HepG2 (cell line): ENCODE data around the gene RPS5. TPM values are rescaled to one million over a fixed set of nuclear protein-coding genes. Genes with fewer than 3 reads are reported as not detected.
"Not testable (repeated sequence)": the region's sequence is repeated elsewhere in the genome, so short reads cannot be mapped to it uniquely, and the experiment has no call there.

Experiments
- ATAC-seq: fragments of 200-7000 bp; cut with Tn5 transposase; 3 replicates; pipeline ENCODE4 v1.9.1; 2020; ENCODE audit warnings: mild to moderate bottlenecking, moderate library complexity
- BruUV-seq: library from RNA; stranded (reverse); fragments of 400-500 nt; replicated peaks from 2 replicates; lab custom pipeline; 2021; lab: Mats Ljungman, UMichigan
- CTCF ChIA-PET: fragments of 300-600 bp; formaldehyde crosslinking; extraction: SDS; loops from one replicate; lab custom pipeline; 2021; ENCODE audit warnings: low total read pairs, inconsistent platforms, low intra/inter-chr PET ratio; lab: Yijun Ruan, JAX
- POLR2A ChIA-PET: fragments of 350-600 bp; sonication (Branson Sonifier 250); formaldehyde crosslinking; loops from one replicate; lab custom pipeline; 2020; ENCODE audit warnings: antibody characterized with exemption, inconsistent platforms; lab: Yijun Ruan, JAX
- DNase-seq: peaks from one replicate; pipeline ENCODE4 v3.0.0-alpha.2; 2015; ENCODE audit warnings: low spot score
- FAIRE-seq: peaks from 3 replicates; lab custom pipeline; 2011; peaks lifted over from hg19 to GRCh38; lab: Jason Lieb, UNC
- H2AFZ ChIP-seq: one replicate; pipeline ENCODE4 v1.6.1; 2011; ENCODE audit warnings: low read length, inconsistent platforms
- H3K27ac ChIP-seq: fragments of 300-600 bp; 3 replicates; pipeline ENCODE4 v1.8.0; 2011; ENCODE audit warnings: mixed run types, mild to moderate bottlenecking, mixed read lengths, low read length, inconsistent platforms; ENCODE audit not compliant: insufficient read depth; ENCODE audit errors: extremely low read length
- H3K27me3 ChIP-seq, 2 experiments: fragments of 200-600 bp in 1 of 2; 2 replicates in 1 of 2; 3 replicates in 1 of 2; pipeline versions ENCODE4 v1.6.0 to v1.8.0; 2011; ENCODE audit warnings: low read length in 2 of 2, mild to moderate bottlenecking in 2 of 2, moderate library complexity in 2 of 2, inconsistent platforms in 1 of 2; ENCODE audit not compliant: insufficient read depth in 2 of 2, control insufficient read depth in 1 of 2
- H3K36me3 ChIP-seq, 2 experiments: fragments of 200-600 bp in 1 of 2; replicated peaks in 1 of 2; 2 replicates in 1 of 2; 3 replicates in 1 of 2; pipeline versions ENCODE4 v1.5.1 to v1.8.0; 2011; ENCODE audit warnings: low read length in 2 of 2, inconsistent platforms in 1 of 2; ENCODE audit not compliant: insufficient read depth in 2 of 2, control insufficient read depth in 1 of 2
- H3K4me1 ChIP-seq: 2 replicates; pipeline ENCODE4 v1.5.1; 2012; ENCODE audit warnings: low read length, inconsistent platforms; ENCODE audit not compliant: insufficient read depth
- H3K4me2 ChIP-seq: 2 replicates; pipeline ENCODE4 v1.6.0; 2011; ENCODE audit warnings: low read depth, low read length, inconsistent platforms
- H3K4me3 ChIP-seq, 3 experiments: fragments of 200-600 bp in 1 of 3; sonication (generic), shearing (Covaris generic) in 1 of 3; replicated peaks in 1 of 3; 2 replicates each; pipeline ENCODE4 v1.5.1; 2011 to 2016; ENCODE audit warnings: low read length in 3 of 3, inconsistent platforms in 2 of 3, low read depth in 2 of 3, mild to moderate bottlenecking in 2 of 3, control low read depth in 1 of 3, mixed read lengths in 1 of 3; ENCODE audit not compliant: insufficient read depth in 1 of 3
- H3K79me2 ChIP-seq: one replicate; pipeline ENCODE4 v1.6.1; 2011; ENCODE audit warnings: low read length, inconsistent platforms; ENCODE audit not compliant: insufficient read depth
- H3K9ac ChIP-seq: 2 replicates; pipeline ENCODE4 v1.6.0; 2011; ENCODE audit warnings: mild to moderate bottlenecking, low read depth, low read length, inconsistent platforms; ENCODE audit not compliant: insufficient read depth
- H3K9me3 ChIP-seq: 2 replicates; pipeline ENCODE4 v1.5.1; 2012; ENCODE audit warnings: mild to moderate bottlenecking, low read length
- H4K20me1 ChIP-seq: 2 replicates; pipeline ENCODE4 v1.6.0; 2011; ENCODE audit warnings: inconsistent platforms, mild to moderate bottlenecking, low read length, moderate library complexity; ENCODE audit not compliant: insufficient read depth
- CTCF ChIP-seq: sonication (generic); formaldehyde crosslinking; IDR thresholded peaks from 2 replicates; pipeline ENCODE4 v1.5.0; 2020; ENCODE audit warnings: mild to moderate bottlenecking, missing genetic modification reagents, moderate library complexity
- ELF3 ChIP-seq: IDR thresholded peaks from 2 replicates; pipeline ENCODE4 v1.6.1; 2016; ENCODE audit warnings: missing genetic modification reagents, missing compliant biosample characterization
- FOSL2 ChIP-seq: sonication (generic); formaldehyde crosslinking; IDR thresholded peaks from 2 replicates; pipeline ENCODE4 v1.4.0; 2020; ENCODE audit warnings: missing genetic modification reagents
- FOXA3 ChIP-seq: IDR thresholded peaks from 2 replicates; pipeline ENCODE4 v1.6.1; 2016; ENCODE audit warnings: missing genetic modification reagents, missing compliant biosample characterization
- HNF4A ChIP-seq: sonication (generic); formaldehyde crosslinking; IDR thresholded peaks from 2 replicates; pipeline ENCODE4 v1.4.0; 2020; ENCODE audit warnings: missing genetic modification reagents
- SAP130 ChIP-seq: IDR thresholded peaks from 2 replicates; pipeline ENCODE4 v1.6.1; 2016; ENCODE audit warnings: low read depth
- TEAD3 ChIP-seq: optimal IDR thresholded peaks from 2 replicates; pipeline ENCODE3; 2016; ENCODE audit warnings: borderline replicate concordance
- THAP11 ChIP-seq: IDR thresholded peaks from 2 replicates; pipeline ENCODE4 v1.6.1; 2016; ENCODE audit warnings: missing biosample characterization, missing genetic modification reagents
- WGBS: methylation state at CpG from one replicate; pipeline ENCODE4 v1.1.6; 2017; ENCODE audit warnings: low lambda C conversion rate; 5-methylcytosine and 5-hydroxymethylcytosine counted together
- in situ Hi-C: cut with HindIII; loops from 2 replicates; pipeline ENCODE4 v1.10.0; 2017; ENCODE audit warnings: low pct_unique_long_range_greater_than_20kb; ENCODE audit not compliant: extremely low pct_ligation_motif_present
- intact Hi-C: fragments of 100-400 bp; cut with micrococcal nuclease; formaldehyde crosslinking; loops from one replicate; pipeline ENCODE4 v1.10.0; 2022; ENCODE audit not compliant: unreplicated experiment
- polyA plus RNA-seq, 8 experiments: library from polyadenylated mRNA; depleted of rRNA in 3 of 8; stranded (reverse) in 7 of 8; unstranded in 1 of 8; fragments of >200 nt; fragmentation: Illumina TruSeq in 4 of 8; extraction: Trizol in 4 of 8; gene quantifications; 2 replicates each; pipeline versions ENCODE4 v1.2.1 to v1.2.3, GENCODE V29; 2011 to 2016; ENCODE audit warnings: low read depth in 4 of 8, missing spikeins in 1 of 8, mixed read lengths in 1 of 8; ENCODE audit not compliant: insufficient read depth in 1 of 8
- total RNA-seq, 5 experiments: library from RNA; depleted of rRNA; stranded (reverse); fragments of >200 nt; fragmentation: Illumina TruSeq; extraction: Trizol; gene quantifications; 2 replicates each; pipeline ENCODE4 v1.2.3, GENCODE V29; 2016; ENCODE audit warnings: low read depth in 1 of 5
- TF ChIP-seq, protein P1 (sequence below): IDR thresholded peaks from 2 replicates; pipeline ENCODE4 v1.4.0; 2020; ENCODE audit warnings: mild to moderate bottlenecking, missing genetic modification reagents

The RPS5 gene
- total and polyA plus RNA-seq, 2 of the 13 experiments (the other 11 are each of a cell fraction or from before 2014, with no cell fraction given) = 1,544 to 4,408 TPM

DNA sequence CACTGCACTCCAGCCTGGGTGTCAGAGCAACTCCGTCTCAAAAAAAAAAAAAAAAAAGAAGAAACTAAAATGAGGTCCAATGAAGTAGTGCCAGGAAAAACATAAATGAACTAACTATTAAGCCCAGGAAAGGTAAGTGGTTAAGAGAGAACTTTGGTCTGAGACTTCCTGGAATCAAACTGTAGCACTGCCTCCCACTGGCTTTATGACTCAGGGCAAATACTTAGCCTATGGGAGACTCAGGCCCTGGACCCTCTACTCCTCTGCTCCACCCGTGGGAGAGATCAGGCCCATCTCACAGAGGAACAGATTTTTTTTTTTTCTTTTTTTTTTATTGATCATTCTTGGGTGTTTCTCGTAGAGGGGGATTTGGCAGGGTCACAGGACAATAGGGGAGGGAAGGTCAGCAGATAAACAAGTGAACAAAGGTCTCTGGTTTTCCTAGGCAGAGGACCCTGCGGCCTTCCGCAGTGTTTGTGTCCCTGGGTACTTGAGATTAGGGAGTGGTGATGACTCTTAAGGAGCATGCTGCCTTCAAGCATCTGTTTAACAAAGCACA, 16.9 kb downstream of the RPS5 start:
- POLR2A ChIA-PET = interaction anchor here (0.6 to 0.8 kb wide), 2 partner anchors 42 to 487 kb away, joined by 3 read pairs; partner anchors contain the start of gene ZNF497
- peak overlapping the region; percentile 54 for H3K27ac ChIP-seq

More for the DNA sequence above, 16.9 kb downstream of the RPS5 start:
- CTCF ChIA-PET, intact Hi-C loops, H4K20me1 ChIP-seq: not testable (repeated sequence)
- peak overlapping the region in 2 of 3 experiments; percentile 23; a peak in 2 of 6 replicates for H3K4me3 ChIP-seq
- TF ChIP-seq SAP130 (peak; percentile 56), ELF3 (CRISPR knock-in tag) (0 out of 2 replicates have a peak, but pooled peaks have one; percentile 34), FOSL2 (CRISPR knock-in tag) (peak; percentile 56; the same call in 1 of the 2 replicates), TEAD3 (peak; percentile 35), CTCF (peak; percentile 54), FOXA3 (CRISPR knock-in tag) (0 out of 2 replicates have a peak, but pooled peaks have one; percentile 13), HNF4A (CRISPR knock-in tag) (peak; percentile 50; the same call in 1 of the 2 replicates), THAP11 (CRISPR knock-in tag) (peak; percentile 62; the same call in 1 of the 2 replicates)
- TF ChIP-seq, protein P1, sequence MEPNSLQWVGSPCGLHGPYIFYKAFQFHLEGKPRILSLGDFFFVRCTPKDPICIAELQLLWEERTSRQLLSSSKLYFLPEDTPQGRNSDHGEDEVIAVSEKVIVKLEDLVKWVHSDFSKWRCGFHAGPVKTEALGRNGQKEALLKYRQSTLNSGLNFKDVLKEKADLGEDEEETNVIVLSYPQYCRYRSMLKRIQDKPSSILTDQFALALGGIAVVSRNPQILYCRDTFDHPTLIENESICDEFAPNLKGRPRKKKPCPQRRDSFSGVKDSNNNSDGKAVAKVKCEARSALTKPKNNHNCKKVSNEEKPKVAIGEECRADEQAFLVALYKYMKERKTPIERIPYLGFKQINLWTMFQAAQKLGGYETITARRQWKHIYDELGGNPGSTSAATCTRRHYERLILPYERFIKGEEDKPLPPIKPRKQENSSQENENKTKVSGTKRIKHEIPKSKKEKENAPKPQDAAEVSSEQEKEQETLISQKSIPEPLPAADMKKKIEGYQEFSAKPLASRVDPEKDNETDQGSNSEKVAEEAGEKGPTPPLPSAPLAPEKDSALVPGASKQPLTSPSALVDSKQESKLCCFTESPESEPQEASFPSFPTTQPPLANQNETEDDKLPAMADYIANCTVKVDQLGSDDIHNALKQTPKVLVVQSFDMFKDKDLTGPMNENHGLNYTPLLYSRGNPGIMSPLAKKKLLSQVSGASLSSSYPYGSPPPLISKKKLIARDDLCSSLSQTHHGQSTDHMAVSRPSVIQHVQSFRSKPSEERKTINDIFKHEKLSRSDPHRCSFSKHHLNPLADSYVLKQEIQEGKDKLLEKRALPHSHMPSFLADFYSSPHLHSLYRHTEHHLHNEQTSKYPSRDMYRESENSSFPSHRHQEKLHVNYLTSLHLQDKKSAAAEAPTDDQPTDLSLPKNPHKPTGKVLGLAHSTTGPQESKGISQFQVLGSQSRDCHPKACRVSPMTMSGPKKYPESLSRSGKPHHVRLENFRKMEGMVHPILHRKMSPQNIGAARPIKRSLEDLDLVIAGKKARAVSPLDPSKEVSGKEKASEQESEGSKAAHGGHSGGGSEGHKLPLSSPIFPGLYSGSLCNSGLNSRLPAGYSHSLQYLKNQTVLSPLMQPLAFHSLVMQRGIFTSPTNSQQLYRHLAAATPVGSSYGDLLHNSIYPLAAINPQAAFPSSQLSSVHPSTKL (CRISPR knock-in tag) = 0 out of 2 replicates have a peak, but pooled peaks have one; percentile 18
- TF ChIP-seq, all 625 proteins: peak for 9; not testable (repeated sequence) for 616
- H3K79me2 ChIP-seq = peaks cover 18% of the 10 kb centered on the region
- peaks cover 56% of the 10 kb centered on the region for H3K4me1 ChIP-seq
- in situ Hi-C loops, H3K9me3 ChIP-seq, H3K27me3 ChIP-seq, BruUV-seq, DNase-seq, H2AFZ ChIP-seq, H3K36me3 ChIP-seq, ATAC-seq: not testable (repeated sequence)
- 0 out of 2 replicates have a peak overlapping the region, but pooled peaks have one; percentile 39 for H3K9ac ChIP-seq
- FAIRE-seq = peak; percentile 72
- H3K4me2 ChIP-seq = peak overlapping the region; percentile 50
- WGBS = 25% methylated on average over 5 of the region's 5 CpGs
